ENCODE data around the gene KIF1B.

DNA sequence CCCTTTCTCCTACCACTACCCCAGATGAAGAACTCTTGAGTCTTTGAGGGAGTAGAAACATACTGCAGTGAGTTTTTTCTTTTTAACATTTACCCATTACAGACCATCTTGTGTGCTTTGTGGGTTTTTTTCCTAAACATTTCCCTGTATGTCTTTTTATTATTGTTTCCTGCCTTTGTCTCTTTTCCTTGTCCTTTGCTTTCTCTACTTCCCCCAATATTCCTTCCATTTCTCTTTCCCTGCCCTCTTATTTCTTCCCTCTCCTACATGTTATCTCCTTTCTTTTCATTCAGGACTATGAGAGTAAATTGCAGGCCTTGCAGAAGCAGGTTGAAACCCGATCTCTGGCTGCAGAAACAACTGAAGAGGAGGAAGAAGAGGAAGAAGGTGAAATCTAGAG lies 109.4 kb downstream of the KIF1B start:
- TF ChIP-seq, protein P1, sequence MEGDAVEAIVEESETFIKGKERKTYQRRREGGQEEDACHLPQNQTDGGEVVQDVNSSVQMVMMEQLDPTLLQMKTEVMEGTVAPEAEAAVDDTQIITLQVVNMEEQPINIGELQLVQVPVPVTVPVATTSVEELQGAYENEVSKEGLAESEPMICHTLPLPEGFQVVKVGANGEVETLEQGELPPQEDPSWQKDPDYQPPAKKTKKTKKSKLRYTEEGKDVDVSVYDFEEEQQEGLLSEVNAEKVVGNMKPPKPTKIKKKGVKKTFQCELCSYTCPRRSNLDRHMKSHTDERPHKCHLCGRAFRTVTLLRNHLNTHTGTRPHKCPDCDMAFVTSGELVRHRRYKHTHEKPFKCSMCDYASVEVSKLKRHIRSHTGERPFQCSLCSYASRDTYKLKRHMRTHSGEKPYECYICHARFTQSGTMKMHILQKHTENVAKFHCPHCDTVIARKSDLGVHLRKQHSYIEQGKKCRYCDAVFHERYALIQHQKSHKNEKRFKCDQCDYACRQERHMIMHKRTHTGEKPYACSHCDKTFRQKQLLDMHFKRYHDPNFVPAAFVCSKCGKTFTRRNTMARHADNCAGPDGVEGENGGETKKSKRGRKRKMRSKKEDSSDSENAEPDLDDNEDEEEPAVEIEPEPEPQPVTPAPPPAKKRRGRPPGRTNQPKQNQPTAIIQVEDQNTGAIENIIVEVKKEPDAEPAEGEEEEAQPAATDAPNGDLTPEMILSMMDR (conservative IDR thresholded peaks at IDR 0.05; ENCODE audit: low read depth in 2 of 2) = no peak
- TF ChIP-seq JUNB (IDR thresholded peaks at IDR 0.05; ENCODE audit: unreplicated experiment) (no peak), EZH2 (IDR thresholded peaks at IDR 0.05; ENCODE audit: low read depth, unreplicated experiment) (no peak), CREB1 (CRISPR knock-in tag; IDR thresholded peaks at IDR 0.05; ENCODE audit: low read depth) (no peak), POLR2AphosphoS5 (IDR thresholded peaks at IDR 0.05; ENCODE audit: low read depth) (no peak), REST (IDR thresholded peaks at IDR 0.05; ENCODE audit: unreplicated experiment) (no peak)
